IMR-90 (cell line): Measurements from ENCODE around the gene ERRFI1. TPM values are rescaled to one million over a fixed set of nuclear protein-coding genes. Genes with fewer than 3 reads are reported as not detected.
"Not testable (repeated sequence)": the region's sequence is repeated elsewhere in the genome, so short reads cannot be mapped to it uniquely, and the experiment has no call there.

Experiments
- ATAC-seq: fragments of 200-7000 bp; cut with Tn5 transposase; 2 replicates; pipeline ENCODE4 v1.9.1; 2020; ENCODE audit warnings: low read depth, mild to moderate bottlenecking, moderate library complexity
- BruUV-seq: library from RNA; stranded (reverse); fragments of 400-500 nt; replicated peaks from 2 replicates; lab custom pipeline; 2021; lab: Mats Ljungman, UMichigan
- CTCF ChIA-PET: fragments of 300-600 bp; formaldehyde crosslinking; extraction: SDS; loops from one replicate; lab custom pipeline; 2021; ENCODE audit warnings: antibody characterized with exemption; lab: Yijun Ruan, JAX
- POLR2A ChIA-PET: fragments of 300-600 bp; sonication (Branson Sonifier 250); formaldehyde crosslinking; loops from one replicate; lab custom pipeline; 2022; ENCODE audit warnings: antibody characterized with exemption; ENCODE audit not compliant: unreplicated experiment; lab: Charles Lee
- DNase-seq: peaks from one replicate; pipeline ENCODE4 v3.0.0; 2013
- H2AFZ ChIP-seq: replicated peaks from 2 replicates; pipeline ENCODE3; 2013; ENCODE audit warnings: low read length, mild to moderate bottlenecking; ENCODE audit not compliant: poor library complexity
- H2AK5ac ChIP-seq: 2 replicates; pipeline ENCODE4 v1.6.1; 2013; ENCODE audit warnings: low read depth, low read length, inconsistent platforms
- H2AK9ac ChIP-seq: replicated peaks from 2 replicates; pipeline ENCODE3; 2013; ENCODE audit warnings: mild to moderate bottlenecking, low read depth, low read length, moderate library complexity; ENCODE audit not compliant: poor library complexity
- H2BK120ac ChIP-seq: 2 replicates; pipeline ENCODE4 v1.6.1; 2013; ENCODE audit warnings: low read depth, low read length, inconsistent platforms
- H2BK15ac ChIP-seq: 3 replicates; pipeline ENCODE4 v1.6.1; 2013; ENCODE audit warnings: low read depth, low read length, inconsistent platforms
- H2BK20ac ChIP-seq: 2 replicates; pipeline ENCODE4 v1.6.1; 2013; ENCODE audit warnings: low read depth, mild to moderate bottlenecking, inconsistent platforms, low read length, moderate library complexity
- H2BK5ac ChIP-seq: 2 replicates; pipeline ENCODE4 v1.6.1; 2013; ENCODE audit warnings: mild to moderate bottlenecking, low read depth, low read length, inconsistent platforms; ENCODE audit not compliant: poor library complexity, severe bottlenecking
- H3K14ac ChIP-seq: replicated peaks from 2 replicates; pipeline ENCODE4 v1.6.1; 2013; ENCODE audit warnings: low read depth, low read length, inconsistent platforms
- H3K18ac ChIP-seq: 2 replicates; pipeline ENCODE4 v1.6.1; 2013; ENCODE audit warnings: low read depth, low read length, control low read depth
- H3K23ac ChIP-seq: 2 replicates; pipeline ENCODE4 v1.6.1; 2013; ENCODE audit warnings: low read depth, low read length, inconsistent platforms
- H3K27ac ChIP-seq: 2 replicates; pipeline ENCODE4 v1.5.1; 2013; ENCODE audit warnings: mild to moderate bottlenecking, control low read depth, low read length; ENCODE audit not compliant: insufficient read depth
- H3K27me3 ChIP-seq: 2 replicates; pipeline ENCODE4 v1.6.1; 2013; ENCODE audit warnings: low read length; ENCODE audit not compliant: control insufficient read depth, insufficient read depth
- H3K36me3 ChIP-seq: 2 replicates; pipeline ENCODE4 v1.6.1; 2013; ENCODE audit warnings: low read length, mixed read lengths; ENCODE audit not compliant: control insufficient read depth, insufficient read depth
- H3K4ac ChIP-seq: 2 replicates; pipeline ENCODE4 v1.6.1; 2013; ENCODE audit warnings: low read depth, low read length, inconsistent platforms
- H3K4me1 ChIP-seq: 2 replicates; pipeline ENCODE4 v1.6.1; 2013; ENCODE audit warnings: low read length, mixed read lengths; ENCODE audit not compliant: control insufficient read depth, insufficient read depth
- H3K4me2 ChIP-seq: 2 replicates; pipeline ENCODE4 v1.6.1; 2013; ENCODE audit warnings: low read depth, mild to moderate bottlenecking, control low read depth, low read length, moderate library complexity
- H3K4me3 ChIP-seq: 2 replicates; pipeline ENCODE4 v1.5.1; 2013; ENCODE audit warnings: low read depth, mild to moderate bottlenecking, control low read depth, low read length, moderate library complexity; ENCODE audit not compliant: insufficient read depth
- H3K56ac ChIP-seq: 2 replicates; pipeline ENCODE4 v1.6.1; 2013; ENCODE audit warnings: low read length, inconsistent platforms; ENCODE audit not compliant: insufficient read depth; ENCODE audit errors: extremely low read depth
- H3K79me1 ChIP-seq, 2 experiments: 2 replicates each; pipeline ENCODE4 v1.6.1; 2013; ENCODE audit warnings: low read length in 2 of 2, inconsistent platforms in 1 of 2, low read depth in 1 of 2
- H3K9ac ChIP-seq: 2 replicates; pipeline ENCODE4 v1.6.1; 2013; ENCODE audit warnings: low read depth, low read length, control low read depth
- H3K9me1 ChIP-seq: 2 replicates; pipeline ENCODE4 v1.6.1; 2013; ENCODE audit warnings: low read length, inconsistent platforms; ENCODE audit not compliant: insufficient read depth
- H3K9me3 ChIP-seq: 2 replicates; pipeline ENCODE4 v1.6.1; 2013; ENCODE audit warnings: low read length; ENCODE audit not compliant: control insufficient read depth, insufficient read depth
- H4K20me1 ChIP-seq: 2 replicates; pipeline ENCODE4 v1.6.1; 2013; ENCODE audit warnings: low read length, inconsistent platforms; ENCODE audit not compliant: insufficient read depth
- H4K5ac ChIP-seq: 2 replicates; pipeline ENCODE4 v1.6.1; 2013; ENCODE audit warnings: mild to moderate bottlenecking, low read depth, low read length, control low read depth
- H4K8ac ChIP-seq, 2 experiments: 2 replicates each; pipeline ENCODE4 v1.6.1; 2013; ENCODE audit warnings: low read depth in 2 of 2, low read length in 2 of 2, control low read depth in 1 of 2, inconsistent platforms in 1 of 2
- H4K91ac ChIP-seq: 2 replicates; pipeline ENCODE4 v1.6.1; 2013; ENCODE audit warnings: low read depth, low read length, inconsistent platforms; ENCODE audit not compliant: insufficient read depth
- SMC3 ChIP-seq: fragments of 150-350 bp; IDR thresholded peaks from 2 replicates; pipeline ENCODE4 v1.6.1; 2016; ENCODE audit warnings: low read depth, mild to moderate bottlenecking, antibody characterized with exemption, low read length, moderate library complexity
- WGBS, 2 experiments: methylation state at CpG; one replicate each; pipeline versions ENCODE4 v1.1.5 to v1.1.7; 2013; ENCODE audit warnings: missing lambda C conversion rate in 2 of 2; ENCODE audit not compliant: insufficient read length in 1 of 2; ENCODE audit errors: extremely low coverage in 2 of 2; 5-methylcytosine and 5-hydroxymethylcytosine counted together
- dilution Hi-C: fragments of 300-500 bp; cut with HindIII; formaldehyde crosslinking; loops from one replicate; pipeline ENCODE4 v1.14.3; 2018; ENCODE audit warnings: low sequenced_read_pairs; ENCODE audit not compliant: unreplicated experiment
- in situ Hi-C: fragments of 300-500 bp; cut with MboI; formaldehyde crosslinking; loops from 3 replicates; pipeline ENCODE4 v1.14.3; 2019; ENCODE audit warnings: low sequenced_read_pairs, inconsistent platforms, mixed read lengths
- intact Hi-C: fragments of 100-400 bp; cut with micrococcal nuclease; formaldehyde crosslinking; loops from 2 replicates; pipeline ENCODE4 v1.10.0; 2022
- polyA plus RNA-seq, 3 experiments: library from polyadenylated mRNA; depleted of rRNA; stranded (reverse); fragments of >200 nt; gene quantifications; 2 replicates each; pipeline ENCODE4 v1.2.3, GENCODE V29; 2012; ENCODE audit warnings: low replicate concordance in 1 of 3
- total RNA-seq: library from RNA; depleted of rRNA; stranded (reverse); fragments of >200 nt; gene quantifications from 2 replicates; pipeline ENCODE4 v1.2.3, GENCODE V29; 2012

Gene ERRFI1
- total and polyA plus RNA-seq, 2 of the 4 experiments (the other 2 are of a cell fraction): 101 to 145 TPM

DNA sequence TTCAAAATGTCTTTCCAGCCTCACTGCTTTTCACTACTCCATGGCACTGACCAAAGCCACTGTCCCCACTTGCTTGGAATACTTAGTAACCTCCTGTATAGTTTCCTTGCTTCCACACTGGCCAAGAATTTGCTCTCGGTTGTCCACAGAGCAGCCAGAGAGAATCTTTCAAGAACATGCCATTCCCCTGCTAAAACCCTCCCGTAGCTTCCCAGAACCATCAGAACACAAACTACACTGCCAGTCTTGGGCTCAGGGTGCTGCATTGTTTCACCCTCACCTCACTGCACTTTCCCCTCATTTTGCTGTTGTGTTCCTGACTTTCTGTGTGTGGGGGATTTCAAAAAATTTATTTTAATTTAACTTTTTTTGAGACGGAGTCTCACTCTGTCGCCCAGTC, 25.5 kb upstream of the ERRFI1 start (continued):
- TF ChIP-seq SMC3: no peak

DNA sequence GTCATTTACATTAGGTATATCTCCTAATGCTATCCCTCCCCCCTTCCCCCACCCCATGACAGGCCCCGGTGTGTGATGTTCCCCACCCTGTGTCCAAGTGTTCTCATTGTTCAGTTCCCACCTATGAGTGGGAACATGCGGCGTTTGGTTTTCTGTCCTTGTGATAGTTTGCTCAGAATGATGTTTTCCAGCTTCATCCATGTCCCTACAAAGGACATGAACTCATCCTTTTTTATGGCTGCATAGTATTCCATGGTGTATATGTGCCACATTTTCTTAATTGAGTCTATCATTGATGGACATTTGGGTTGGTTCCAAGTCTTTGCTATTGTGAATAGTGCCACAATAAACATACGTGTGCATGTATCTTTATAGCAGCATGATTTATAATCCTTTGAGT, 23.1 kb upstream of the ERRFI1 start:
- H4K91ac ChIP-seq, ATAC-seq, H3K27me3 ChIP-seq, H4K5ac ChIP-seq, H2BK120ac ChIP-seq, H4K8ac ChIP-seq, DNase-seq, H2BK5ac ChIP-seq, in situ Hi-C loops, H2BK20ac ChIP-seq, H2BK15ac ChIP-seq, H3K14ac ChIP-seq, POLR2A ChIA-PET, H3K4me2 ChIP-seq, H3K79me1 ChIP-seq, dilution Hi-C loops, H3K36me3 ChIP-seq, H2AK5ac ChIP-seq, H4K20me1 ChIP-seq, H3K23ac ChIP-seq, H2AFZ ChIP-seq, H3K9me3 ChIP-seq, CTCF ChIA-PET, H3K4me3 ChIP-seq, BruUV-seq, H3K9ac ChIP-seq, H3K56ac ChIP-seq, H3K27ac ChIP-seq, H3K4ac ChIP-seq, H3K9me1 ChIP-seq, H3K18ac ChIP-seq, H2AK9ac ChIP-seq: not testable (repeated sequence)
- peaks cover 12% of the 10 kb centered on the region for H3K4me1 ChIP-seq
- WGBS, 2 experiments: no CpG with 5 or more reads among the region's 4 CpGs
- intact Hi-C loops: loop anchor here (5.0 kb wide), 1 partner anchor 43 kb away; no protein-coding TSS in a partner anchor
